Natural killer cell (primary cell): ENCODE results near the gene LY6G6C. TPM values are rescaled to one million over a fixed set of nuclear protein-coding genes. Genes with fewer than 3 reads are reported as not detected.

Experiments used
- ATAC-seq, 3 donors: fragments of 150-1000 bp in 2 of 3; fragments of 200-7000 bp in 1 of 3; cut with Tn5 transposase; 1 replicate in 1 of 3; 2 replicates in 2 of 3; pipeline ENCODE4 v1.10.0; 2021; ENCODE audit warnings: mild to moderate bottlenecking in 2 of 3, moderate library complexity in 2 of 3
- DNase-seq, 2 donors: peaks; one replicate each; pipeline versions ENCODE4 v3.0.0 to v3.0.0-alpha.2; 2013 to 2021; ENCODE audit warnings: mixed read lengths in 1 of 2
- H3K27ac ChIP-seq: one replicate; pipeline ENCODE4 v1.5.1; 2013; ENCODE audit warnings: mild to moderate bottlenecking, low read length
- H3K27me3 ChIP-seq: one replicate; pipeline ENCODE4 v1.6.1; 2013; ENCODE audit warnings: low read length; ENCODE audit not compliant: control insufficient read depth, insufficient read depth
- H3K36me3 ChIP-seq: one replicate; pipeline ENCODE4 v1.6.1; 2013; ENCODE audit warnings: low read length; ENCODE audit not compliant: control insufficient read depth, insufficient read depth
- H3K4me1 ChIP-seq: one replicate; pipeline ENCODE4 v1.6.1; 2013; ENCODE audit warnings: low read length; ENCODE audit not compliant: control insufficient read depth, insufficient read depth
- H3K4me3 ChIP-seq: one replicate; pipeline ENCODE4 v1.5.1; 2013; ENCODE audit warnings: low read length
- H3K9me3 ChIP-seq: one replicate; pipeline ENCODE4 v1.6.1; 2013; ENCODE audit warnings: low read length; ENCODE audit not compliant: control insufficient read depth, insufficient read depth
- H3K27ac Mint-ChIP-seq, 2 donors: one replicate each; pipeline ENCODE4 v1.8.0; 2022; ENCODE audit warnings: mild to moderate bottlenecking in 2 of 2, mixed read lengths in 2 of 2, moderate library complexity in 1 of 2
- H3K27me3 Mint-ChIP-seq, 2 donors: one replicate each; pipeline ENCODE4 v1.8.0; 2022; ENCODE audit warnings: low read depth in 2 of 2, mixed read lengths in 2 of 2
- H3K36me3 Mint-ChIP-seq: one replicate; pipeline ENCODE4 v1.8.0; 2022; ENCODE audit warnings: mixed read lengths
- H3K4me1 Mint-ChIP-seq, 2 donors: one replicate each; pipeline ENCODE4 v1.8.0; 2022; ENCODE audit warnings: mixed read lengths in 2 of 2
- H3K4me3 Mint-ChIP-seq: one replicate; pipeline ENCODE4 v1.8.0; 2022; ENCODE audit warnings: mild to moderate bottlenecking, moderate library complexity, mixed read lengths
- H3K9me3 Mint-ChIP-seq, 2 donors: one replicate each; pipeline ENCODE4 v1.8.0; 2022; ENCODE audit warnings: mixed read lengths in 2 of 2
- CTCF ChIP-seq: fragments of 200-600 bp; IDR thresholded peaks from one replicate; pipeline ENCODE4 v1.8.0; 2022; ENCODE audit warnings: antibody characterized with exemption
- WGBS: methylation state at CpG from one replicate; pipeline ENCODE4 v1.1.7; 2013; ENCODE audit warnings: missing lambda C conversion rate; ENCODE audit not compliant: insufficient coverage; 5-methylcytosine and 5-hydroxymethylcytosine counted together
- intact Hi-C: fragments of 100-400 bp; cut with micrococcal nuclease; formaldehyde crosslinking; loops from one replicate; pipeline ENCODE4 v1.14.2; 2022
- total RNA-seq, 4 donors: library from RNA; stranded (reverse); fragments of 120-200 nt in 1 of 4; gene quantifications; one replicate each; pipeline versions ENCODE4 v1.2.3 to v1.2.4, GENCODE V29; 2013 to 2022

LY6G6C gene
- total RNA-seq, 3 donors from 2014 or later (not counting 1 experiment from before 2014, with no cell fraction given), result not detected

GRCh38 chr6:31708224-31708623, 13.3 kb downstream of the LY6G6C start:
- intact Hi-C loops, result no loop called here

GRCh38 chr6:31707701-31708100, 13.8 kb downstream of the LY6G6C start:
- Histone ChIP-seq H3K4me3 (no peak overlapping the region), H3K27ac (no peak overlapping the region), H3K27me3 (no peaks in the 10 kb centered on the region), H3K36me3 (no peaks in the 10 kb centered on the region), H3K4me1 (peaks cover 22% of the 10 kb centered on the region), H3K9me3 (no peaks in the 10 kb centered on the region)
- H3K27me3 Mint-ChIP-seq, result no peaks in the 10 kb centered on the region
- 87% methylated on average over 10 of the region's 10 CpGs for whole genome bisulfite sequencing
- no peak overlapping the region for H3K4me3 Mint-ChIP-seq
- ATAC-seq (no peak), DNase-seq (no peak)
- H3K9me3 Mint-ChIP-seq, result no peaks in the 10 kb centered on the region
- peaks cover 23% of the 10 kb centered on the region in 2 donors for H3K4me1 Mint-ChIP-seq
- intact Hi-C loops, result no loop called here
- H3K27ac Mint-ChIP-seq, result no peak overlapping the region
- H3K36me3 Mint-ChIP-seq, result no peaks in the 10 kb centered on the region
- TF ChIP-seq CTCF, result no peak

More at GRCh38 chr6:31708224-31708623, 13.3 kb downstream of the LY6G6C start:
- no peaks in the 10 kb centered on the region for H3K36me3 Mint-ChIP-seq
- no peak overlapping the region for H3K27ac ChIP-seq
- no peaks in the 10 kb centered on the region for H3K27me3 ChIP-seq
- H3K9me3 Mint-ChIP-seq, result no peaks in the 10 kb centered on the region
- peaks cover 20% of the 10 kb centered on the region in 2 donors for H3K4me1 Mint-ChIP-seq
- no peaks in the 10 kb centered on the region for H3K36me3 ChIP-seq
- H3K4me3 Mint-ChIP-seq, result no peak overlapping the region
- H3K4me1 ChIP-seq, result peaks cover 22% of the 10 kb centered on the region
- H3K4me3 ChIP-seq, result no peak overlapping the region
- 95% methylated on average over 2 of the region's 3 CpGs for WGBS
- H3K9me3 ChIP-seq, result no peaks in the 10 kb centered on the region
- no peak overlapping the region for H3K27ac Mint-ChIP-seq
- DNase-seq (no peak), ATAC-seq (no peak)
- TF ChIP-seq CTCF, result no peak
- no peaks in the 10 kb centered on the region for H3K27me3 Mint-ChIP-seq

- Histone ChIP-seq H3K36me3 (peaks cover under 1% of the 10 kb centered on the region), H3K4me3 (no peak within 1 kb of the TSS), H3K27me3 (no peaks in the 10 kb centered on the region), H3K27ac (no peak within 1 kb of the TSS), H3K9me3 (no peaks in the 10 kb centered on the region), H3K4me1 (peaks cover 32% of the 10 kb centered on the region)
- intact Hi-C loops, result no loop called here
- peaks cover 26 to 28% of the 10 kb centered on the region in 2 donors for H3K4me1 Mint-ChIP-seq
- H3K27ac Mint-ChIP-seq, result no peak within 1 kb of the TSS
- DNase-seq (no peak), ATAC-seq (no peak)
- no peaks in the 10 kb centered on the region for H3K36me3 Mint-ChIP-seq
- H3K9me3 Mint-ChIP-seq, result no peaks in the 10 kb centered on the region
- TF ChIP-seq CTCF, result no peak
- WGBS, result 90% methylated on average over 2 of the region's 3 CpGs
- no peak within 1 kb of the TSS for H3K4me3 Mint-ChIP-seq
- H3K27me3 Mint-ChIP-seq, result no peaks in the 10 kb centered on the region
Measured at GRCh38 chr6:31706599-31706998, 14.9 kb downstream of the LY6G6C start, which contains the start of gene LY6G6F. Gene LY6G6F (plus strand): TSS chr6:31706866. CDS start chr6:31706907, 41 bp downstream.

- no peak overlapping the region for H3K4me3 ChIP-seq
- intact Hi-C loops, result no loop called here
Measured at GRCh38 chr6:31705931-31706330, 15.6 kb downstream of the LY6G6C start.

More at GRCh38 chr6:31705931-31706330, 15.6 kb downstream of the LY6G6C start:
- no peak overlapping the region for H3K27ac Mint-ChIP-seq
- H3K27me3 Mint-ChIP-seq, result no peaks in the 10 kb centered on the region
- H3K36me3 Mint-ChIP-seq, result no peaks in the 10 kb centered on the region
- Histone ChIP-seq H3K27ac (no peak overlapping the region), H3K9me3 (no peaks in the 10 kb centered on the region), H3K4me1 (peaks cover 32% of the 10 kb centered on the region), H3K27me3 (no peaks in the 10 kb centered on the region), H3K36me3 (peaks cover 4% of the 10 kb centered on the region)
- H3K4me3 Mint-ChIP-seq, result no peak overlapping the region
- no peak for TF ChIP-seq CTCF
- WGBS, result 91% methylated on average over 5 of the region's 6 CpGs
- H3K4me1 Mint-ChIP-seq, result peaks cover 26 to 28% of the 10 kb centered on the region in 2 donors
- H3K9me3 Mint-ChIP-seq, result no peaks in the 10 kb centered on the region
- no peak for ATAC-seq
- DNase-seq, result no peak
